Cerebellar cortex (tissue), 1 donor: ENCODE results near the gene ZCCHC14.
"Not testable (repeated sequence)": the region's sequence is repeated elsewhere in the genome, so short reads cannot be mapped to it uniquely, and the experiment has no call there.

Experiments used
- DNase-seq: peaks from one replicate; pipeline ENCODE4 v3.0.0-alpha.2; 2015; ENCODE audit warnings: low spot score

ZCCHC14 gene

DNA sequence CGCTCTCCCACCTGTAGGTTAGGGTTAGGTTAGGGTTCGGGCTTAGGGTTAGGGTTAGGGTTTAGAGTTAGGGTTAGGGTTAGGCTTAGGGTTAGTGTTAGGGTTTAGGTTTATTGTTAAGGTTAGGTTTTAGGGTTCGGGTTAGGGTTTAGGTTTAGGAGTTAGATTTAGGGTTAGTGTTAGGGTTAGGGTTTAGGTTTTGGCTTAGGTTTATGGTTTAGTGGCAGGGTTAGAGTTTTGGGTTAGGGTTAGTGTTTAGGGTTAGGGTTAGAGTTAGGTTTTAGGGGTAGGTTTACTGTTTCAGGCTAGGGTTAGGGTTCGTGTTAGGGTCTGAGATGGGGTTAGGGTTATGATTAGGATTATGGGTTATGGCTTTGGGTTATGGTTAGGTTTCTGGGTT is 31.6 kb upstream of the ZCCHC14 start:
- DNase-seq, result no peak

DNA sequence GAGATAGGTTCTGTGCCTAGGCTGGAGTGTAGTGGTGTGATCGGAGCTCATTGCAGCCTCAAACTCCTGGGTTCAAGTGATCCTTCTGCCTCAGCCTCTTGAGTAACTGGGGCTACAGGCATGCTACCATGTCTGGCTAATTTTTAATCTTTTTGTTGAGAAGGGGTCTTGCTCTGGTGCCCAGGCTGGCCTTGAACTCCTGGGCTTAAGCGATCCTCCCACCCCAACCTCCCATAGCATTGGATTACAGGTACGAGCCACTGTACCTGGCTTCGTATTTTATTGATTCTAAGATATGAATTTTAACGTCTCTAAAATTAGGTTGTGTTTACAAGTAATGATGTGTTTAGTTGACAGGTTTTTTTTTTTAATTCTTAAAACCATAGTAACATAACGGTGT is 30.8 kb upstream of the ZCCHC14 start:
- DNase-seq, result not testable (repeated sequence)

DNA sequence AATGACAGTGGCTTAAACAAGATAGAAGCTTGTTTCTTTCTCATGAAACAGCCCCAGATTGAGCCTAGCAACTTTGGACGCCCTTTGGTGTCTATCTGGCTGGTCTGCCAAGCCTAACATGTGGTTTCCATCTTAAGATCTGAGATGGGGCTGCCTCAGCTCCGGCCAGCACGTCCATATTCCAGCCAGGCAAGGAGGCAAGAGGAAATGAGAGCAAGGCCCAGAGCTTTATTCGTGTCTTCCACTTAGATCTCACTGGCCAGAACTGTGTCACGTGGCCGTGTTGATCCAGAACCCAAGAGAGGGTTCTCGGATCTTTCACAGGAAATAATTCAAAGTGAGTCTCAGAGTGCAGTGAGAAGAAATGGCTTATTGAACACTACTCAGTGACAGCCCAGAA is 28.9 kb upstream of the ZCCHC14 start:
- not testable (repeated sequence) for DNase-seq

DNA sequence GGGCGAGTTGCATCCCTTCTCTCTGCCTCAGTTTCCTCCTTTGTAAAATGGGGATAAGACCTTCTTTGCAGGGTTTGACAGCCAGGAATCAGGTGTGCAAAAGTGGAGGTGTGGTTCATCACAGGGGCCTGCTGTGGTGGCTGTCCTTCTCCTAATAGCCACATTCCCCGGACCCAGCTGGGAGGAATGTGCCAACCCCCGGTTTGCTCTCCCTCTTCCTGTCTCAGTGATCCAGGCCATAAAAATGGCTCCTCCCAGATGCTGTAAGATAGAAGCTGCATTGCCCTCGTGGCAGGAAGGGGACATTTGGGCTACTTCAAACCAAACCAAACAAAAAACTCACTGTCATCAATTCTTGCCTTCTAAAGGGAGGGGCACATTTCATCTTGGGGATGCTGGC is 26.3 kb upstream of the ZCCHC14 start:
- DNase-seq, result not testable (repeated sequence)

DNA sequence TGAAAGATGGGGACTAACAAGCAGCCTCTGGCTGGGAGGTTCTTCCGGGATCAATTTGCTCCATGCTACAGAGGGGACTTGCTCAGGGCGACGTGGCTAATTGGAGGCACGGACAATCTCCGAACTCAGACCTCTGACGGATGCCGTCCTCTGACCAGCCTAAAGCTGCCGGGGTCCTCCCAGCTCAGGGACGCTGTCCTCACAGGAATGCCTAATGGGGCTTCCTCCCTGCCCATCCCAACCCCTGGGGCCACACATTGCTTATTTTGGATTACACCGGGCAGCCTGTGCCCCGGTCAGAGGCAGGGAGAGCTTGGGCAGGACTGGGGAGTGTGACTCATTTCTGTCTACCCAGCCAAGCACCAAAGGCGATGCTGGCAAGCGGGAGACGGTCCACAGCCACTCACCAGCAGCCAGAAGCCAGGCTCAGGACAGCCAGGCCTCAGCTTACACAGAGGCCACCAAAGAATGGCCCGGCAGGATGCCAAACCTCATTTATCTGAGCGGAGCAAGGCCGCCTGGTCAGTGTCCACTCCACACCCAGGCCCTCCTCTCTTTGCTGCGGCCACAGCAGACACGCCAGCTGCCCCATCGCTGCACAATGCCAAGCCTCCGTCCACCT is 25.7 kb upstream of the ZCCHC14 start:
- peak; percentile 84 for DNase-seq

DNA sequence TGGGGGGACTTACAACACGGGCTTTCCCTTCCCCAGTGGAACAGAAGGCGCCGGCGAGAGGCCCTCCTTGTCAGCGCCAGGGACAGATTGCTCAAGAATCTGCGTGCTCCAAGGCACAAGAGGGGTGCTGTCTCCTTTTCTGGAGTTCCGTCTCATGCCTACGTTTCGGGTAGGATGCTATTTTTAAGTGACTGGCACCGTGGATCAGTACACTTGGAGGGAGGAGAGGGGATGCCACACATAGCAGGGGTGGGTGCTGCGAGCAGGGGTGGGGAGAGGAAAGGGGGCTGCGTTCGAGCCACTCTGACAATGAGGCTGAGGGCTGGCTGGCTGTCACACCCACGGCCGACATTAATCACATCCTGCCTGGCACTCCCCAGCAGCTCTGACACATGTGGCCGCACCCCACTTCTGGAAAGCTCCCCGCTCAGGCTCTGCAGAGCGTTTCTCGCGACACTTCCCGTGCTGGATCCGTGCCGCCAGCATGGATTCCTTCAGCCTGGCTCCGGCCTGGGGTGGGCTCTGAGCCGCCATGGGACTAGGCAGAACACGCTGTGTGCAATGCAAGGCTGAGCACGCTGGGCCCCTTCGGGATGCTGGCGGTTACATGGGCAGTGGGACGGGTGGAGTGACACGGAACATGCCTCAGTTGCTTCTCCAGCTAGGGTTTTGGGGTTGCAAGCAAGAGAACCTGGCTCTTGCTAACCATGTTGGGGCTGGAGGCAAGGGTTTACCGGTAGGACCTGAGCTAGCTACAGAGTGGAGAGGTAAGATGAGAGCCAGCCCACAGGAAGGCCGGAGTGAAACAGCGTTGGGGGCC is 25.0 kb upstream of the ZCCHC14 start:
- DNase-seq, result peak; percentile 94

DNA sequence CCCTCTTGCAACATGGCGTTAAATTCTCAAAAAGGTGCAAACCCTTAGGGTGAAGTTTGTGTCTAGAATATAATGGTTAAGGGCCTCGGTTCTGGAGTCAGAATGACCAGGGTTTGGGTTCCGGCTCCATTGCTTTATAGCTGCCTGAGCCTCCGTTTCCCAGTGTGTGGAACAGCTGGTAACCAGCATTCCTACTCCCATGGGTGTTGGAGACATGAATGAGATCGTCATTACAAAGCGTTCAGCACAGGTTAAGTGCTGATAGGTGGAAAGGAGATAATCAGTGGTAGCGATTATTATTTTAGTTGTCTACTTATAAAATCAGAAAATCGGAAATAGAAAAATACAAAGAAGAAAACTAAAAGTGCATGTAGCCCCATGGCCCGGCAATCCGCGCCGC is 23.5 kb upstream of the ZCCHC14 start:
- DNase-seq, result no peak

DNA sequence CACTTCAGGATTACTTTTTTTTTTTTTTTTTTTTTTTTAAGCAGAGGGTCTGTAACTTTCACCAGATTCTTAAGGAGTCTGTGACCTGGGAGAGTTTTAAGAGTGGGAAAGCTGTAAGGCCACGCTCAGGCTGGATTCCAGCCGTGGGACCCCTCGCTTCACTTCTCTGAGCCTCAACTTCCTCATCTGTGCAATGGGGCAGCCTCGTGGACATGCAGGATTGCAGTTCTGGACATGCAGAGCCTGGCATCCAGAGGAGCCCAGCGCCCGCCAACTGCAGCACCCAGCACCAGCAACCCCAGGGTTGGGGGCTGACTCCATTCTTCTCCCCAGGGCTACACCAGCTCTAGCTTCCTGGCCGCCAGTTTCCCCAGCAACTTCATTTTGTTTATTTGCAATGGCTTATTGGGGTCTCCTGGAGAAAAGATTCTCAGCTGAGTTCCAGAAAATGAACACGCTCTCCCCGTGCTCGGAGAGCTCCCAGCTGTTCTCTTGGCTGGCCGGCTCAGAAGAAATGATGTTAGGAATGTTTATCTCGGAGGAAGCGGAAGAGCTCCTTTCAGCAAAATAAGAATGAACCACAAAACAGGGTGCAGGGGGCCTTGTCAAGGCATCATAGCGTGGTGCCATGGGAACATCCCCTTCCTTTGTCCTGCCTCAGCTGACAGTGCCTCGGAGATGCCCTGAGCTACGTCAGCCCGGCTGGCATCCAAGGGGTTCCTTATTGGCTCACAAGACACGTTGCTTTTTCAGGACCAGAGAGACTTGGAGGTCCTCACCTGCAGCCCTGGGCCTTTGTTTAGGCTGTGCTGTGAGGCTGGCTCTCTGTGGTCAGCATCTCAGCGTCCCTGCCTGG is 22.9 kb upstream of the ZCCHC14 start:
- DNase-seq, result no peak

DNA sequence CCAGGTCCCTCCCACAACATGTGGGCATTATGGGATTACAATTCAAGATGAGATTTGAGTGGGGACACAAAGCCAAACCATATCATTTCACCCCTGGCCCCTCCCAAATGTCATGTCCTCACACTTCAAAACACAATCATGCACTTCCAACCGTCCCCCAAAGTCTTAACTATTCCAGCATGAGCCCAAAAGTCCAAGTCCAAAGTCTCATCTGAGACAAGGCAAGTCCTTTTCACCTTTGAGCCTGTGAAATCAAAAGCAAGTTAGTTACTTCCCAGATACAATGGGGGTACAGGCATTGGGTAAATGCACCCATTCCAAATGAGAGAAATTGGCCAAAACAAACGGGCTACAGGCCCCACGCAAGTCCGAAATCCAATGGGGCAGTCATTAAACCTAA is 17.0 kb upstream of the ZCCHC14 start:
- not testable (repeated sequence) for DNase-seq

DNA sequence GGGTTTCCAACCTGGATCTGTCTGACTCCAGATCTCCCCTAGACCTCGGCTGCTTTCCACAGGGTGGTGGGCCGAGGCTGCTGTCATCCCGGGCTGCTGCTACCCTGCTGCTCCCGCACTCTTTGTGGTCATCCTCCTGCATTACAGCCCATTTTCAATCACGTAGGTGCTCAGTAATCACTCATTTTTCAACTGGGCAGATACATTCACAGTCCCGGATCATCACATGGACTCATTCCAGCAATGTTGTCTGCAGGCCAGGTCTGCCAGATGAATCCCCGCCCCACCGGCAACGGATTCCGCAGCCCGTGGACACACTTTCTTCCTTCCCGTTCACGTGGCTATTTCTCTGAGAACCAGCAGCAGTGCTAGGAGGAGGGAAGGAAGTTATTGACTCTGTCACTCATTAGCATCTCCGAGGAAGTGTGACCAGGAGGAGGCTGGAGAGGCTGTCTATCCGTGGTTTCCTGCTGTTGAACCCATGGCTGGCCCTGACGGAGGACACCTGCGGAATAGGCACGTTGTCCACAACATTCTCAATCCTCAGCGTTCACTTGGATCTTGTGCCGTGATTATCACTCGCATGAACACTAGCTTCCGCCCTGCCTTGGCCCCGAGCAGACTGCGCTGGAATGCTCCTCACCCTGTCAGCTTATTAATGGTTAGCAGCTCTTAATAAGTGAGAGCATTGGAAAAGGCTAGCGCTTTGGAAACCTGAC is 14.7 kb upstream of the ZCCHC14 start:
- peak; percentile 65 for DNase-seq

DNA sequence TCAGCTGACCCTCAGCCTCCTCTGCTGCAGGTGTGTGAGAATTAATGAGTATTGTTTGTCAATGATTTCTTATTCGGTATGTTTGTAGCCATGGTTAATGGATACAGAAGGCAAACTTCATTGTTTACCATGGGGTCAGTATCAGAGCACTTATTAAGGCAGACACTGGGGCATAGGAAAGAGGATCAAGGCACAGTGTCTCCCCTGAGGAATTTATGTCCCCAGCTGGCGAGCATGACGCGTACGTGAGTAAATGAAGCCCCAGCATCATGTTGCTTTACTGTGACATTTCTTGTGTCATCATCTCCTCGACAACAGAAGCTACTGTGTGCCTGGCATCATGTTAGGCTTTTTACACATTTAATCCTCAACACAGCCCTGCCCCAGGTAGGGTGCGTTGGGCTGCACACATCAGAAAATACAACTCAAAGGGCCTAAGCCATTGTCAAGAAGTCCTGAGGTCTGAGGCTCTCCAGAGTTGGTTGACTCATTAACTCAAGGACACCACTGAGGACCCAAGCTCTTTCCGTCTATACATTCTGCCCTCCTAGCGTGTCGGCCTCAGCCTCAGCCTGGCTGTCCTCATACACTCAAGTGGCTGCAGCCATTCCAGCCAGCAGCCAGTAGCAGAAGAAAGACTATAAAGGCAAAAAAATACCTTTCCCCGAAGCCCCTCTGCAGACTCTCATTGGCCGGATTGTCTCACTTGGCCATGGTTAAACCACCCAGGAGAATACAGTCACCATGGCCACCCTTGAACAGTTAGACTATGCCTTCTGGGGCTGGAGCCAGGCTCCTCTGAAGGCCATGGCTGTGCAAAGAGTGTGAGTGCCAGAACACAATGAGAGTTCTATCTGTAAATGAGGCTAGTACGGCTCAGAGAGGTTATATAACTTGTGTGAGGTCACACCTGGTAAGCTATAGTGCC is 13.9 kb upstream of the ZCCHC14 start:
- DNase-seq, result peak; percentile 74

DNA sequence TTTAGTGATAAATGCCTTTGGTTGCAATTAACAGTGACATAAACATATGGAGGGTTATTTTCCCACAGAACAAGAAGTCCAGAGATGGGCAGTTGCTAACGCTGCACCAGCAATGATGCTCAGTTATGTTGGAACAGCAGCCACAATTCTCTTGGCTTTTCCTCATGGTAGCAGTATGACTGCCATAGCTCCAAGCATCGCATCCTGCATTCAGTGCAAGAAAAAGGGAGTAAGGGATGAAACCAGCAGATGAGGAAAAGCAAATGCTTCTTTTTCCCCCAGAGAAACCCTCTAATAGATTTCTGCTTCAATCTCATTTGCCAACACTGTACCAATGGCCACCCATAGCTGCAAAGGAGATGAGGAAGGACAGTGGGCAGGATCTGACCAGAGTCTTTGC is 13.0 kb upstream of the ZCCHC14 start:
- DNase-seq, result no peak

DNA sequence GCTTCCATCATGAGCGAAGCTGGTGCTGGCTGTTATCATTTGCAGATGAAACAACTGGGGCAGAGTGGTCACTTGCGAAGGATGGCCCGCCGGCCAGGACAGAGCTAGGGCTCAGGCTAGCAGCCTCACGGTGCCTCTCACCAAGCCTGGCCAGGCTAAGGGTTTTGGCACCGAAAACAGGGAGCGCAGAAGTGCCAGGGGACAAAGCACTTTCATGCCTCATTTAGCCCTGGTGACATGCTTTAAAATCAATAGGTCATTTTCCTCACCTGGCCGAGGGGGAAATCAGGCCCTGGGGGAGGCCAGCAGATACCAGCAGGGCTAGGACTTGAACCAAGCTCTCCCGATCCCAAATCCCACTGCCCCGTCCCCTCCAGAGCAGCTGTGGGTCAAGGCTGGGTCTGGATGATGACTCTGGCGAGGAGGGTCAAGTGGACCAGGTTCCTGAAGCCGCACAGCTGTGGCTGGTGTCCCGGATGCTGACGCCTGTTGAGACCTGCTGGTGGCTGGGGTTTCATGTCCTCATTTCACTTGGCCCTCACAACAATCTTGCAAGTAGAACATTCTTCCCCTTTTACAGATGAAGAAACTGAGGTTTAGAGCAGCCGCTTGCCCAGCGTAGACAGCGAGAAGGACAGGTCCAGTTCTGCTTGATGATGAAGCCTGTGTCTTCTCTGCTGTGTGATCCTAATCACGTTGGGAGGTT is 10.6 kb upstream of the ZCCHC14 start:
- DNase-seq, result not testable (repeated sequence)

DNA sequence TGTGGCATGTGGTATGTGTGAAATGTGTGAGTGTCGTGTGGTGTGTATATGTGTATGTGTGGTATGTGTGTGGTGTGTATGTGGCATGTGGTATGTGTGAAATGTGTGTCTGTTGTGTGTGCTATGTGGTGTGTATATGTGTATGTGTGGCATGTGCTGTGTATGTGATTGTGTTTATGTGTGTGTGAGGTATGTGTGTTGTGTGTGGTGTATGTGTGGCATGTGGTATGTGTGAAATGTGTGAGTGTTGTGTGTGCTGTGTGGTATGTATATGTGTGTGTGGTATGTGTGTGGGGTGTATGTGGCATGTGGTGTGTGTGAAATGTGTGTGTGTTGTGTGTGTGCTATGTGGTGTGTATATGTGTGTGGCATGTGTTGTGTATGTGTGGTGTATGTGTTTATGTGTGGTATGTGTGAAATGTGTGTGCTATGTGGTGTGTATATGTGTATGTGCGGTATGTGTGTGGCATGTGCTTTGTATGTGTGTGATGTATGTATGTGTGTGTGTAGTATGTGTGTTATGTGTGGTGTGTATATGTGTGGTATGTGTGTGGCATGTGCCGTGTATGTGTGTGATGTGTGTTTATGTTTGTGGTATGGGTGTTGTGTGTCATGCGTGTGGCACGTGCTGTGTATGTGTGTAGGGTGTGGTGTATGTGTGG is 9.6 kb upstream of the ZCCHC14 start:
- DNase-seq, result no peak

DNA sequence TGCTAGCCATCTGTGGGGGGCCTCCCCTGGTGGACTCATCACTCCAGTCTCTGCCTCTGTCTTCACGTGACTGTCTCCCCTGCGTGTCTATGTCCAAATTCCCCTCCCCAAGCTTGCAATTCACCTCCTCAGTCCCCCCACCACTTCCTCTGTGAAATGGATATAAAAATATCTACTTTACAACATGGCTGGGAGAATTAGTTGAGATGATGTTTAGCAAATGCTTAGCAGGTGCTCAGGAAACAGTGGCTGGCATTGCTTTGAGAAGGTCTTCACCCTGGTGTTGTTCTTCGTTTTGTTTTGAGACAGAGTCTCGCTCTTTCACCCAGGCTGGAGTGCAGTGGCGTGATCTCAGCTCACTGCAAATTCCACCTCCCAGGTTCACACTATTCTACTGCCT is 8.3 kb upstream of the ZCCHC14 start:
- DNase-seq, result no peak

DNA sequence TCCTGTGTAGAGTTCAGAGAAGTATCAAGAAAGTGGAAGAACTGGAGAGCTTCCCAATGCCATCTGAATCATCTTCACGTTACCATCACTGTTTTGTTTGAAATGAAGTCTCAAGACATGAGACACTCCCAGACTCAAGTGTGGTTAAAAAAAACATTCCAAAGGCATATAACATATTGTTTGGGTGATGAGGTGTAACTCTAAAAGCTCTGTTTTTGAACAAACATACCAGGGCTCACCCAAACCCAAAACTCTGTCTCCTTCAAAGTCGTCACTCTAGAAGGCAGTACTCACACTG is 6.3 kb upstream of the ZCCHC14 start:
- DNase-seq, result no peak

DNA sequence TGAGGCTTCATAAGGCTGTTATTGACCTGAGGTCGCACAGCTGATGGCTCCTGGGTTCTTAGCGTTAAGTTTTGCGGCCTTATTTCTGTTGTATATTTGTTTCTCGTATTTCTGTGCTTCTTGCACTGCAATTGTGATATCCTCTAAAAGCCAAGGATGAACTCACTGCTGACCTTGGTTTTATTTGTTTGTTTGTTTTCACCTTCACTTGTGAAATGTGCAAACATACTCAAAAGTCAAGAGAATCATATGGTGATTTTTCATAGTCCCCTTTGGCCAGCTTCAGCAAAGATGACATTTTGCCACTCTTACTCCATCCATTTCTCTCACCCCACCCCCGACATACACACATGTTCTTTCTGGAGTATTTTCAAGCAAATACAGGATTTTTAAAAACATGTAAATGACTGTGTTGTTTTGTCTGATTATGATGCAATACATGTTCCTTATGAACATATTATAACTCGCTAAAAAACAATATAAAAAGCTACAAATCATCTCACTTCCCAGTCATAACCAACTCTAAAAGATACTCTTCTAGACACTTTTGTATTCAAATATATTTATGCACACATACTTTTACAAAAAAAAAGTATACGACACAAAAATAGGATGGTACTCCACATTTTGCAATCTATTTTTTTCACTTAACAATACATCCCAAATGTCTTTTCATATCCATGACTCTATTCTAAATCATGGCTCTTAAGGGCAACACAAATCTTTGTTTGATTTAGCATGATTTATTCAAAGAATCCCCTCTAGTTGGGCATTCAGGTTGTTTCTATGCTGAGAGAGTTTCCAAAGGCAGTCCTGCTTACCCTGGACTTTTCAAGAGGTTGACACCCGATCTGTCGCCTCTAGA is 5.7 kb upstream of the ZCCHC14 start:
- no peak for DNase-seq

DNA sequence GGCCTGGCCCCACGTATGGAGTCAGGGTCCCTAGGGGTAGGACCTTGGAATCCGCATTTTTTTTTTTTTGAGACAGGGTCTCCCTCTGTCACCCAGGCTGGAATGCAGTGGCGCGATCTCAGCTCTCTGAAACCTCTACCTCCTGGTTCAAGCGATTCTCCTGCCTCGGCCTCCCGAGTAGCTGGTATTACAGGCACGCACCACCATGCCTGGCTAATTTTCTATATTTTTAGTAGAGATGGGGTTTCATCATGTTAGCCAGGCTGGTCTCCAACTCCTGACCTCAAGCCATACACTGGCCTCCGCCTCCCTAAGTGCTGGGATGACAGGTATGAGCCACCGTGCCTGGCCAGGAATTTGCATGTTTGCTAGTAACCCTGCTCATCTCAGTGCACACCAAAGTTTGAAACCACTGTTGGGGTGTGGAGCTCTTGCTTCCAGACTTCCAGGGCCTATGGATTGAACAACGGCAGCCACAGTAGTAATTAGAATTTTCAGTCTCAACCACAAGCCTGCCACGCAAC is 5.0 kb upstream of the ZCCHC14 start:
- not testable (repeated sequence) for DNase-seq
